Muscle layer of duodenum (tissue), 2 donors: ENCODE data around the gene TMC1.

Experiments
- H3K27ac ChIP-seq: one replicate; pipeline ENCODE4 v1.7.0; 2013; ENCODE audit warnings: mild to moderate bottlenecking, low read length
- H3K27me3 ChIP-seq: one replicate; pipeline ENCODE4 v1.7.0; 2013; ENCODE audit warnings: low read depth, mild to moderate bottlenecking, control low read depth, low read length
- H3K36me3 ChIP-seq, 2 donors: one replicate each; pipeline ENCODE4 v1.7.0; 2013; ENCODE audit warnings: low read length in 2 of 2, control low read depth in 1 of 2, mild to moderate bottlenecking in 1 of 2; ENCODE audit not compliant: insufficient read depth in 2 of 2, control insufficient read depth in 1 of 2
- H3K4me1 ChIP-seq, 2 donors: one replicate each; pipeline ENCODE4 v1.7.0; 2013; ENCODE audit warnings: low read length in 2 of 2, mild to moderate bottlenecking in 2 of 2, control low read depth in 1 of 2, moderate library complexity in 1 of 2; ENCODE audit not compliant: insufficient read depth in 2 of 2, control insufficient read depth in 1 of 2
- H3K4me3 ChIP-seq, 2 donors: one replicate each; pipeline ENCODE4 v1.7.0; 2013; ENCODE audit warnings: low read length in 2 of 2, low read depth in 1 of 2, mild to moderate bottlenecking in 1 of 2
- H3K9me3 ChIP-seq, 2 donors: one replicate each; pipeline ENCODE4 v1.7.0; 2013; ENCODE audit warnings: low read length in 2 of 2, control low read depth in 1 of 2, mild to moderate bottlenecking in 1 of 2; ENCODE audit not compliant: control insufficient read depth in 1 of 2
- donor health status: healthy.

The TMC1 gene

DNA sequence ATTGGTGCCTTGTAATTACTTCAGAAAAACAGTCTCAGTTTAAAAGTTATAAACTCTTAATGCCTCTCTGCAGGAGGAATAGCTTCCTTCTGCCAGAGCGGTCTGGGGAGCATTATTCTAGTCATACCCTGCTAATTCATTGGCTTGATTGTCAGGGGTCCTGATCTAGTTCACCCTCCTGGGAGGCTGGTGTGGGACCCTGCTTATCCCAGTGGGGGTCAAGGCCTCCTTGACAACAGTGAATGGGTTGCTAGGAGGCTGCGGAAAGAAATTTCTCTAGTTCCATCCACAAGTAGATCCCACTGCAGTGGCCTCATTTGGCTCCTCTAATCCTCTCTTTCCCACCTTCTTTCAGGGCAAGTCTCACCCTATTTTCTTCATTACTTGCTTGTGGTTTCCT lies 105.7 kb downstream of the TMC1 start:
- Histone ChIP-seq H3K27me3 (no peaks in the 10 kb centered on the region), H3K36me3 (no peaks in the 10 kb centered on the region), H3K4me3 (no peak overlapping the region), H3K9me3 (no peaks in the 10 kb centered on the region), H3K4me1 (no peaks in the 10 kb centered on the region), H3K27ac (no peak overlapping the region)

DNA sequence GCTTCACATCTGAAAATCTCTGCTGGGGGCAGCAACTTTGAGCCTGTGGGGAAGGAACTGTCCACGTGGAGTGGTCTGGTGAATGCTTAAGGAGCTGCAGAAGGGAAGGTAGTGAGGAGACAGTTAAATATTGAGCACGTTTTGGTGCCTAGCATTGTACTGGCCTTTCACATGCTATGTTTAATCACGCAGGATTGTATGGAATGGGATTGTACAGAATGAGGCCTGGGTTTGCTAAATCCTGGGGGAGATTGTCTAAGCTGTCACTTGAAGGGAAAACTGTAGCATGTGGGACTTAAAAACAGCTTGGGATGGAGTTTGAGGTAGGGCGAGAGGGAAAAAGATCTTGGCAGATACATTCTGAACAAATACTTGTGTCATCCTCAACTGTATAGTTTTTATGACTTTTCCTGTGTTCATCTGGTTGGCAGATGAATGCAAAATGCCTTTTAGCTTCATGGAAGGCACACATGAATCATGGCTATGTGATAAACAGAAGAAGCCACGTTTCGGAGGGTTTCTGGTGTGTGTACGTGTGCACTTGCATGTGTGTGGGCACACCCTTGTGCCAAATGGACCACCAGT lies 106.6 kb downstream of the TMC1 start:
- Histone ChIP-seq H3K36me3 (no peaks in the 10 kb centered on the region), H3K9me3 (peaks cover 0 to under 1% of the 10 kb centered on the region in 2 donors), H3K27ac (no peak overlapping the region), H3K4me3 (no peak overlapping the region), H3K27me3 (no peaks in the 10 kb centered on the region), H3K4me1 (no peaks in the 10 kb centered on the region)

DNA sequence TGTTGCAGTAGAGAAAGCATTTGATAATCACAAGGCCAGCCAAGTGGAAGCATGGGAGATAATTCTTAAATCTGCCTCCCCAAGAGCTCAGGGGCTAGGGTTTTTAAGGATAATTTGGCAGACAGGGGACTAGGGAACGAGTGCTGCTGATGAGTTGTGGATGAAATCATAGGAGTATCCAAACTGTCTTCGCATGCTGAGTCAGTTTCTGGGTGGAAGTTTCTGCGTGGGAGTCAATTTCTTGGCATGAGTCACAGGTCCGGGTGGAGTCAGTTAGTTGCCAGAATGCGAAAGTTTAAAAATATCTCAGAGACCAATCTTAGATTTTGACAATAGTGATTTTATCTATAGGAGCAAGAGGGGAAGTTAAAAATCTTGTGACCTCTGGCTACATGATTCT lies 112.6 kb downstream of the TMC1 start:
- Histone ChIP-seq H3K27me3 (no peaks in the 10 kb centered on the region), H3K27ac (no peak overlapping the region), H3K4me1 (no peaks in the 10 kb centered on the region), H3K36me3 (no peaks in the 10 kb centered on the region), H3K4me3 (no peak overlapping the region), H3K9me3 (peaks cover 0 to 4% of the 10 kb centered on the region in 2 donors)

DNA sequence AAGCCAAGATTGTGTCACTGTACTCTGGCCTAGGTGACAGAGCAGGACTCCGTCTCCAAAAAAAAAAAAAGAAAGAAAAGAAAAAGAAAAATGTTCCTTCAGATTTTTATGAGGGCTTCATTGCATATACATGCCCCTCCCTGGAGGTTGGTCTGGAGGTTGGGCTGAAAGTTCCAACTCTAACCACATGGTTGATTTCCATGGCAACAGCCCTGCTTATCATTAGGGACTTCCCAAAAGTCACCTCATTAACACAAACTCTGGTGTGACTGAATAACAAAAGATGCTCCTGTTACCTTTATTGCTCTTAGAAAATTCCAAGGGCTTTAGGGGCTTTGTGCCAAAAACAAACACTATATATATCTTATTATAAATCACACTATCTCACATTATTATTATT lies 113.8 kb downstream of the TMC1 start:
- no peaks in the 10 kb centered on the region for H3K4me1 ChIP-seq
- H3K36me3 ChIP-seq, result no peaks in the 10 kb centered on the region
- peaks cover 0 to 4% of the 10 kb centered on the region in 2 donors for H3K9me3 ChIP-seq
- no peak overlapping the region for H3K27ac ChIP-seq
- no peak overlapping the region for H3K4me3 ChIP-seq
- no peaks in the 10 kb centered on the region for H3K27me3 ChIP-seq

DNA sequence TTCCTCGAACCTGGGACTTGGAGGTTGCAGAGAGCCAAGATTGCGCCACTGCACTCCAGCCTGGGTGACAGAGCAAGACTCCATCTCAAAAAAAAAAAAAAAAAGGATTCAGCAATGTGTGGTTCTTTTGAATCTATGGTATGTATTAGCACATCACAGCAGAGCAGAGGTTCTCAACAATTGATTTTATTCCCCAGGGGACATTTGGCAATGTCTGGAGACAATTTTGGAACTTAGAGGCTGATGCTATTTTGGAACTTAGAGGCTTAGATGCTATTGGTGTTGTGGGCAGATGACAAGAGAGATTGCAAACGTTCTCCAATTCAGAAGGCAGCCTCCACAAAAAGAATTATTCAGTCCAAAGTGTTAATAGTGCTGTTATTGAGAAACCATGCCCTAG lies 115.2 kb downstream of the TMC1 start:
- Histone ChIP-seq H3K27me3 (no peaks in the 10 kb centered on the region), H3K9me3 (peaks cover 0 to 4% of the 10 kb centered on the region in 2 donors), H3K4me3 (no peak overlapping the region), H3K27ac (no peak overlapping the region), H3K36me3 (no peaks in the 10 kb centered on the region), H3K4me1 (no peaks in the 10 kb centered on the region)

DNA sequence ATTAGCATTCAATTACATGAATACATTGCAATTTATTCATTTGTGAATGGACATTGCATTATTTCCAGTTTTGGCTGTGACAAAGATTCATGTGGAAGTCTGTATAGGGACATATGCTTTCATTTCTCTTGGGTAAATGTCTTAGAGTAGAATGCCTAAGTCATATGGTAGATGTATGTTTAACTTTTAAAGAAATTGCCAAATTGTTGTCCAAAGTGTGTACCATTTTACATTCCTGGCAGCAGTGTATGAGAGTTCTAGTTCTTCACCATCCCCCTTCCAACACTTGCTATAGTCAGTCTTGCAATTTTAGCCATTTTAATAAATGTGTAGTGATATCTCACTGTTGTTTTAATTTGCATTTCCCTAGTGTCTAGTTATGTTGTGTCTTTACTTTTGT lies 122.2 kb downstream of the TMC1 start:
- no peak overlapping the region for H3K27ac ChIP-seq

DNA sequence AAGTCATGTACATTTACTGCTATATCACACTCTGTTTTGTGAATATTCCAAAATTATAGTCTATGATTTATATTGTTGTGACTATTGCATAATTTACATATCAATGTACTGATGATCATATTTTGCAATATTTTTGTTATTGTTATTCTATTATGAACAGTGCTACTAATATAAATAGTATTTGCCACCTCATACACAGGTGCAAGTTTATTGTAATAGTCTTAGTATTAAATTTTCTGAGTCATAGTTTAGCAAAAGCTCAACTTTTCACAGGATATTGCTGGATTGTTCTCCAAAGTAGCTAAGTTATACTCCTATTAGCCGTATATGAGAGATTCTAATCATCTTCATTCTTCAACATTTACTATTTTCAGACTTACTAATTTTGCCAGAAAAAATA lies 124.7 kb downstream of the TMC1 start:
- no peaks in the 10 kb centered on the region for H3K27me3 ChIP-seq
- no peak overlapping the region for H3K27ac ChIP-seq
- H3K4me3 ChIP-seq, result no peak overlapping the region
- H3K36me3 ChIP-seq, result no peaks in the 10 kb centered on the region
- no peaks in the 10 kb centered on the region for H3K9me3 ChIP-seq
- no peaks in the 10 kb centered on the region for H3K4me1 ChIP-seq

More for the DNA sequence above, 122.2 kb downstream of the TMC1 start:
- Histone ChIP-seq H3K4me3 (no peak overlapping the region), H3K36me3 (no peaks in the 10 kb centered on the region), H3K27me3 (no peaks in the 10 kb centered on the region), H3K4me1 (no peaks in the 10 kb centered on the region), H3K9me3 (no peaks in the 10 kb centered on the region)

DNA sequence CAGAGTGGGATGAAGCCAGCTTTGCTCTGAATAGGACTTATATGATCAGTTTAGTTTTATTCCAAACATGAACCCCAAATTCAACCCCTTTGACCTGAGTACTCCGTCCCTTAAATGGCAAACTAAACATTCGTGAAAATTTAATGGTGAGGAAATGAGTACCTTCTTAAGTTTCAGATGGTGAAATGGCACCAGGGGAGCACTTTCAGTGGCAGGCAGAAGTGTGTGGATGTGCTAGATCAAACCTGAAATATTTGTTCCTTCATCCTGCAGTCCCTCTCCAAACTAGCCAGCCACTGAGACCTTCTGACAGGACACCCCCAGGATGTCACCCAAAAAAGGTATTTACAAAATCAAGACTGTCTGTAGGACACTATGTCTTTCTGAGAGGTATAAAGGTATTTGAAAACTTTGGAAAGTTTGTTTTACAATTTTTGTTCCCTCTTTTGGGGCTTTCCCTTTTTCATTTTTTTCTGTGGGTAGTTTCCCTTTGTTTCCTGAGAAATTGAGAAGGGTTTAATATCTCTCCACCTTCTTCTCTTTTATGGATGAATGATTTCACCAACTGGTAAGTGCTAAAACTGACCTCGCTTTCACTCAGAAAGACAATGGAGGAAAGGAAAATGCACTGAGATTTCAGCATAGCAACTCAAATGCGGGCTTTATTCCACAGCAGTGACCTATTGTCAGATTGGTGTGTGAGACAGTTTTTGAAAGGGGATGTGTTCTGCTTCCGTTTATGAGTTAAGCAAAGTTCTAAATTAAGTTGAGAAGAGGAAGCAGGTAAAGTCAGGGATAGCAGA lies 127.1 kb downstream of the TMC1 start:
- Histone ChIP-seq H3K4me1 (no peaks in the 10 kb centered on the region), H3K4me3 (no peak overlapping the region), H3K27ac (no peak overlapping the region), H3K36me3 (no peaks in the 10 kb centered on the region), H3K27me3 (no peaks in the 10 kb centered on the region), H3K9me3 (no peaks in the 10 kb centered on the region)

DNA sequence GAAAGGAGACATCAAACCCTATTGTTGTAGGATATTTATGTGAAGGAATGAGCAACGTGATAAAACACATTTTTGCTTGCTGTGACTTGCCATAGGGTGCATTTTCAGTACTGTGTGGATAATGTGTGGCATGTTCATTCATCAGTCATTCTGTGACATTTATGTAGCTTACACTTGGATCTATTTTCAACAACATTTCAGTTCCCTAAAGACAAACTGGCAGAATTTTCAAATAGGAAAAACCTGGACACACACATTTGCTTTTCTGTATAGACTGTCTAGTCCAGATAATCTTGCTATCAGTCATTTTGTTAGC lies 127.7 kb downstream of the TMC1 start:
- Histone ChIP-seq H3K27ac (no peak overlapping the region), H3K4me1 (no peaks in the 10 kb centered on the region), H3K9me3 (no peaks in the 10 kb centered on the region), H3K27me3 (no peaks in the 10 kb centered on the region), H3K4me3 (no peak overlapping the region), H3K36me3 (no peaks in the 10 kb centered on the region)

DNA sequence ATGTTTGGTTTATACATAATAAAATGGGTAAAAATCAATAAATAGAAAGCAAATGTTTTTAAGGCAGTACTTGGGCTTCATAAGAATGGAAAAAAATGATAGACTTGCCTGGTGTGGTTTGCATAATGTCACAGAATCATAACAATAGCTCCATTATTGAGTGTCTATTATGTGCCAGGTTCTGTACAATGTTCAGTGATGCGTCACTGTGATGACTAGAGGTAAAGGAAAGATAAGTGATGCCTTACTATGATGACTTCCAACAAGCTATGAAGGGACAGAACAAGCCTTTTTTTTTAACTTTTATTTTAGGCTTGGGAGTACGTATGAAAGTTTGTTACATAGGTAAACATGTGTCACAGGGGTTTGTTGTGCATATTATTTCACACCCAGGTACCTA lies 128.8 kb downstream of the TMC1 start:
- Histone ChIP-seq H3K4me3 (no peak overlapping the region), H3K4me1 (no peaks in the 10 kb centered on the region), H3K27ac (no peak overlapping the region), H3K9me3 (no peaks in the 10 kb centered on the region), H3K27me3 (no peaks in the 10 kb centered on the region), H3K36me3 (no peaks in the 10 kb centered on the region)

DNA sequence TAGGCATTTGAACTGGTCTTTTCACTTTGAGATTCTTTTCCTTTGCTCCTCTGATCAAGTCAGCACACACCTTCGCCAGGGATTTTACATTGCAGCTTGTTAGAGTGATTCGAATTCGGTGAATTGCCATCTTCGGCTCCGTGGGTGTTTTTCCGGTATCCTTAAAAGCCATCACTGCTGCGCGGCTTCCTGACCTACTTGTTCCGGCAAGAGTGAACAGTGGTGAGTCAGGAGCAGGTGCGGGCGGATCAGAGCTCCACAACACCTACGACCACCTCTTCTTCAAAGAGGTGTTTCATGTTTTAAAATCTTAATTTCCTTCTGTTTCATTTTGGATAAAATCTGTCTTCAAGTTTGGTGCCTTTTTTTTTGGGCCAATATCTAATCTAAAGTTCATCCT lies 134.6 kb downstream of the TMC1 start:
- Histone ChIP-seq H3K27me3 (no peaks in the 10 kb centered on the region), H3K27ac (no peak overlapping the region), H3K36me3 (no peaks in the 10 kb centered on the region), H3K4me3 (no peak overlapping the region), H3K9me3 (no peaks in the 10 kb centered on the region), H3K4me1 (no peaks in the 10 kb centered on the region)

DNA sequence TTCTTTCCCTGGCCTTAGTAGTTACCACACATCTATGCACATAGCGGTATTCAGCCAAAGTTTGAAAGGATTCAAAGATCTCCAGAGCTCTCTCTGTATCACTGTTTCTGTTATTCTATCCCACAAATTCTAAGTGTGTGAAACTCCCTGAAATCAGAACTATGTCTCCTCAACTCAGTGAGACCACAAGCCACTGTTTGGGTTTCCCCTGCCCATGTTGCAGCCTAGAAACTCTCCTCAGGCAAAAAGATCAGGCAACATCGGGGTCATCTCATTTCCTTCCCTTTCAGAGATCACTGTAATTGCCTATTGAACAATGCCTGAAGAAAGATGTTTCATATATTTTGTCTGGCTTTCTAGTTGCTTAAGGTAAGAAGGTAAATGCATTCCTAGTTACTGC lies 135.6 kb downstream of the TMC1 start:
- Histone ChIP-seq H3K27me3 (no peaks in the 10 kb centered on the region), H3K9me3 (no peaks in the 10 kb centered on the region), H3K36me3 (no peaks in the 10 kb centered on the region), H3K4me1 (no peaks in the 10 kb centered on the region), H3K27ac (no peak overlapping the region), H3K4me3 (no peak overlapping the region)
